K562 (cell line): ENCODE measurements around the gene BCAM. TPM values are rescaled to one million over a fixed set of nuclear protein-coding genes. Genes with fewer than 3 reads are reported as not detected.

Experiments
- BCOR ChIP-seq: fragments of 450-650 bp; IDR thresholded peaks from 2 replicates; pipeline ENCODE4 v1.6.1; 2016
- FOS ChIP-seq: IDR thresholded peaks from 3 replicates; pipeline ENCODE4 v1.6.1; 2011; ENCODE audit not compliant: insufficient read length; ENCODE audit errors: extremely low read depth
- HMG20B ChIP-seq: fragments of 250-450 bp; sonication (Bioruptor Pico); IDR thresholded peaks from 2 replicates; pipeline ENCODE4 v1.5.0; 2021; ENCODE audit warnings: mild to moderate bottlenecking
- RFX5 ChIP-seq: IDR thresholded peaks from 2 replicates; pipeline ENCODE4 v1.6.1; 2011; ENCODE audit warnings: low read depth, mild to moderate bottlenecking, improper control_type of control experiment, low read length
- SETDB1 ChIP-seq: IDR thresholded peaks from one replicate; pipeline ENCODE4 v1.6.1; 2012; ENCODE audit warnings: low read length, control low read depth, inconsistent platforms
- SIN3B ChIP-seq: fragments of 450-650 bp; IDR thresholded peaks from 2 replicates; pipeline ENCODE4 v1.6.1; 2017; ENCODE audit warnings: low read depth, mild to moderate bottlenecking, moderate library complexity
- TSHZ1 ChIP-seq: fragments of 250-450 bp; sonication (Bioruptor Pico); IDR thresholded peaks from 2 replicates; pipeline ENCODE4 v1.4.0; 2020; ENCODE audit warnings: mild to moderate bottlenecking, moderate library complexity
- XRCC3 ChIP-seq: fragments of 450-650 bp; IDR thresholded peaks from 2 replicates; pipeline ENCODE4 v1.6.1; 2017; ENCODE audit warnings: mild to moderate bottlenecking, moderate library complexity
- ZFP36 ChIP-seq: fragments of 150-350 bp; IDR thresholded peaks from 2 replicates; pipeline ENCODE4 v1.6.1; 2018; ENCODE audit warnings: low read length, low read depth; ENCODE audit not compliant: partially characterized antibody
- ZNF764 ChIP-seq: fragments of 250-450 bp; sonication (Bioruptor Pico); IDR thresholded peaks from 2 replicates; pipeline ENCODE4 v1.4.0; 2020; ENCODE audit warnings: low read depth, mild to moderate bottlenecking, moderate library complexity
- polyA plus RNA-seq, 8 experiments: library from polyadenylated mRNA; depleted of rRNA in 4 of 8; stranded (reverse) in 5 of 8; unstranded in 3 of 8; fragments of >200 nt; fragmentation: Nextera tagmentation in 2 of 8; fragmentation: Illumina TruSeq in 1 of 8; extraction: Ambion mirVana in 2 of 8; extraction: Trizol in 1 of 8; gene quantifications; 2 replicates each; pipeline versions ENCODE4 v1.2.1 to v1.2.3, GENCODE V29; 2011 to 2014; ENCODE audit warnings: inconsistent platforms in 1 of 8, missing spikeins in 1 of 8
- total RNA-seq, 7 experiments: library from RNA; depleted of rRNA in 6 of 7; stranded (reverse); fragments of >200 nt in 6 of 7; fragmentation: Illumina TruSeq in 2 of 7; extraction: Trizol in 2 of 7; gene quantifications; 2 replicates each; pipeline versions ENCODE4 v1.2.1 to v1.2.3, GENCODE V29; 2011 to 2021; ENCODE audit warnings: low replicate concordance in 1 of 7
- TF ChIP-seq, protein P1 (sequence below), 2 experiments: IDR thresholded peaks; 2 replicates each; pipeline ENCODE4 v1.6.1; 2012; ENCODE audit warnings: improper control_type of control experiment in 2 of 2, low read depth in 2 of 2, low read length in 2 of 2, borderline replicate concordance in 1 of 2

The BCAM gene
- total and polyA plus RNA-seq, 9 of the 15 experiments (the other 6 are each of a cell fraction or from before 2014, with no cell fraction given): 0.07 to 1.3 (median 0.33) TPM; not detected in 2

DNA sequence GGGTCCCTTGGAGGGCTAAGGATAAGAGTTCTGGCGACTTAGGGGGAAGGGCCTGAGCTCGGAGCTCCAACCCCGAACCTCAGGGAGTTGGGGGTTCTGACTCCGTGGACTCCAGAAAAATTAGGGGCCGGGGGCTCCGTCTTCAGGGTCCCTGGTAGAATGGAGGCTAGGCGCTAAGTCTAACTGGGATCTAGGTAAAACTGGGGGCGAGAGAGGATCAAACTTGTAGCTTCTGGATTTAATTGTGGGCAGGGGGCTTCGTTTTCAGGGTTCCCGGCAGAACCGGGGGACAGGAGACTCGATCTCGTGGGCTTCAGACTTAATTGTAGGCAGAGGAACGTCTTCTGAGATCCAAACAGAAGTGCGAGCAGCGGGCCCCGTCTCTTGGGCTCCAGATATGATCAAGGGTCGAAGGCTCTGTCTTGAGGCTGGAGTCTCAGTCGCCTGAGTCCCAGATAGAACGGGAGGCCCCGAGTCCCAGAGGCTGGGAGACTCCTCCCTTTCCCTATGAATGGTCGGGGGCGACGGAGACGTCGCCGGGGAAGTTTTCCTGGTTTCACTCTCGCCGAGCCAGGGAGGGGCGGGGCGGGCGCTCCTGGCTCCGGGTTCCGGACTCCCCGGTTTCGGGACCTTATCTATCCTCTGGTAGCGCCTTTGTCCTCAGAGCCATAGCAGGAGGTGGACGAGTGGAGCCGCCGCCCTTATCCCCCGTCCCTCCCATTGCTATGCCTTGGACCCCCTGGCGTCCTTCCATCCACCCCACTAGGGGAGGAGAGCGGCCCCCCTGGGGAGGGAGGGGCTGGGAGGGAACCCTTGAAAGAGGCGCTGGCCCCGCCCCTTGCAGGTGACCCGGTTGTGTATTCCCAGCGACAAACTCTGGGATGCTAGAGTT is 38.5 kb downstream of the BCAM start (continued):
- TF ChIP-seq TSHZ1 (CRISPR knock-in tag): no peak
- peak; percentile 35; the same call in 1 of the 2 replicates for TF ChIP-seq ZNF764 (CRISPR knock-in tag)
- TF ChIP-seq, protein P1, sequence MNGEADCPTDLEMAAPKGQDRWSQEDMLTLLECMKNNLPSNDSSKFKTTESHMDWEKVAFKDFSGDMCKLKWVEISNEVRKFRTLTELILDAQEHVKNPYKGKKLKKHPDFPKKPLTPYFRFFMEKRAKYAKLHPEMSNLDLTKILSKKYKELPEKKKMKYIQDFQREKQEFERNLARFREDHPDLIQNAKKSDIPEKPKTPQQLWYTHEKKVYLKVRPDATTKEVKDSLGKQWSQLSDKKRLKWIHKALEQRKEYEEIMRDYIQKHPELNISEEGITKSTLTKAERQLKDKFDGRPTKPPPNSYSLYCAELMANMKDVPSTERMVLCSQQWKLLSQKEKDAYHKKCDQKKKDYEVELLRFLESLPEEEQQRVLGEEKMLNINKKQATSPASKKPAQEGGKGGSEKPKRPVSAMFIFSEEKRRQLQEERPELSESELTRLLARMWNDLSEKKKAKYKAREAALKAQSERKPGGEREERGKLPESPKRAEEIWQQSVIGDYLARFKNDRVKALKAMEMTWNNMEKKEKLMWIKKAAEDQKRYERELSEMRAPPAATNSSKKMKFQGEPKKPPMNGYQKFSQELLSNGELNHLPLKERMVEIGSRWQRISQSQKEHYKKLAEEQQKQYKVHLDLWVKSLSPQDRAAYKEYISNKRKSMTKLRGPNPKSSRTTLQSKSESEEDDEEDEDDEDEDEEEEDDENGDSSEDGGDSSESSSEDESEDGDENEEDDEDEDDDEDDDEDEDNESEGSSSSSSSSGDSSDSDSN (IDR thresholded peaks at IDR 0.05; ENCODE audit: borderline replicate concordance in 1 of 2, low read depth in 2 of 2, low read length in 2 of 2): peak; percentile 12 to 29; a peak in 1 of 4 replicates
- TF ChIP-seq XRCC3: no peak
- no peak for TF ChIP-seq ZFP36
- no peak for TF ChIP-seq SETDB1
- no peak for TF ChIP-seq FOS
- no peak for TF ChIP-seq RFX5
- 0 out of 2 replicates have a peak, but pooled peaks have one; percentile 17 for TF ChIP-seq BCOR
- no peak for TF ChIP-seq HMG20B (CRISPR knock-in tag)
- TF ChIP-seq SIN3B: no peak
